GM21367 (cell line): Measurements from ENCODE around the gene IGFBP7.

Source experiments
- ATAC-seq: cut with Tn5 transposase; IDR thresholded peaks from one replicate; pipeline ENCODE4 v1.9.1; 2021; ENCODE audit not compliant: unreplicated experiment

The IGFBP7 gene

GRCh38 chr4:57044279-57044678 is 65.9 kb downstream of the IGFBP7 start:
- no peak for ATAC-seq

- ATAC-seq: no peak
These were observed 66.6 kb downstream of the IGFBP7 start for GRCh38 chr4:57043347-57044251.

GRCh38 chr4:57042711-57043169 is 67.4 kb downstream of the IGFBP7 start:
- no peak for ATAC-seq

GRCh38 chr4:57041020-57041419 is 69.2 kb downstream of the IGFBP7 start:
- ATAC-seq: no peak

- ATAC-seq: no peak
These were observed 69.7 kb downstream of the IGFBP7 start for GRCh38 chr4:57040510-57040909.

GRCh38 chr4:57039345-57039744 is 70.8 kb downstream of the IGFBP7 start:
- ATAC-seq: no peak

- no peak for ATAC-seq
These were observed 72.1 kb downstream of the IGFBP7 start for GRCh38 chr4:57037982-57038604.

GRCh38 chr4:57034520-57034919 is 75.7 kb downstream of the IGFBP7 start:
- no peak for ATAC-seq

- ATAC-seq: no peak
These were observed 87.1 kb downstream of the IGFBP7 start for GRCh38 chr4:57023104-57023503.

GRCh38 chr4:57020467-57021101 is 89.6 kb downstream of the IGFBP7 start:
- ATAC-seq: no peak

- ATAC-seq: no peak
These were observed 91.2 kb downstream of the IGFBP7 start for GRCh38 chr4:57018980-57019379.

- ATAC-seq: no peak
These were observed 96.6 kb downstream of the IGFBP7 start for GRCh38 chr4:57013543-57014120.

GRCh38 chr4:56999751-57000150 is 110.4 kb downstream of the IGFBP7 start:
- no peak for ATAC-seq

GRCh38 chr4:56995525-56995924 is 114.7 kb downstream of the IGFBP7 start:
- ATAC-seq: no peak

GRCh38 chr4:56990109-56990905 is 119.9 kb downstream of the IGFBP7 start:
- ATAC-seq: no peak

- no peak for ATAC-seq
These were observed 123.2 kb downstream of the IGFBP7 start for GRCh38 chr4:56986952-56987351.

GRCh38 chr4:56986192-56986591 is 124.0 kb downstream of the IGFBP7 start:
- ATAC-seq: no peak

- ATAC-seq: no peak
These were observed 128.4 kb downstream of the IGFBP7 start for GRCh38 chr4:56981795-56982201.
